GM12874 (cell line): ENCODE data around the gene TAF13.
A peak's percentile ranks its signal among the peaks of the same experiment; 100 is the strongest.

Experiments
- TF ChIP-seq, protein P1 (sequence below): IDR thresholded peaks from 2 replicates; pipeline ENCODE4 v1.5.1; 2011; ENCODE audit warnings: low read depth, mild to moderate bottlenecking, control low read depth, low read length, moderate library complexity; ENCODE audit not compliant: insufficient read depth

The TAF13 gene

DNA sequence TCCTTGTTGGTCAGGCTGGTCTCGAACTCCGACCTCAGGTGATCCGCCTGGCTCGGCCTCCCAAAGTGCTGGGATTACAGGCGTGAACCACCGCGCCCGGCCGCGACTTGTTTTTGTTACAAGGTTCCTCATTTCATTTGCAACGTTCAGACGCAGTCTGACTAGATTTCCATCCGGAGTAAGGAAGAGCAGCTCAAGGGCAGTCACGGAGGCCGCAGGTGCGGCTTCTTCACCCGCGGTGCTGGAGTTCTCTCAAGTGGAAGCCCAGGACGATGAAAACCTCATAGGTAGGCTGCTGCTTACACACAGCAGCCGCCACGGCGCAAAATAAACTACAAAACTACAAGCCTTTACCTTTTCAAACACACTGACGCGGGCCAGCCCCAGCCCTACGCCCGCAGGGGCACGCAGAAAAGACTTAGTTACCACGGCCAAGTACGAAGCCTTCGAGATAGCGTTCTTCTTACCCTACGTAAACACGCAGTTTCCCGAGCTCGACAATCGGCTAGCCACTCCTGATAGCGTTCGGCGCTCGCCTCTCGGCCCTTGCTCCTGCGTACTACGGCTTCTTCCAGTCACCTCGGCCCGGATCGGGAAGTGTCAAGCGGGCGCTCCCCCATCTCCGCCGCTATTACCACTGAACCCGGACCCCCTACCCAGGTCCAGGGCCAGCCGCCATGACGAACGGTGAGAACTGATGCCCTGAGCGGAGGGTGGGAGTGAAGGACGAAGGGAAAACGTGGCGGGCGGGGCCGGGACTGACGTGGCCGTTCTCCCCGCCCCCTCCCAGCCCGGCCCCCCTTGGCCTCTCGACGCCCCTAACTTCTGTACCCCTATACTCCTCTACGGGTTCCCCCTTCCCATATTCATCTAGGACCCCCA, 14.6 kb upstream of the TAF13 start, which contains the start of gene TMEM167B:
TMEM167B (plus strand) TSS at position 569 of the 882 bp plus-strand sequence; CDS start at position 678, 109 bp downstream.
- TF ChIP-seq, protein P1, sequence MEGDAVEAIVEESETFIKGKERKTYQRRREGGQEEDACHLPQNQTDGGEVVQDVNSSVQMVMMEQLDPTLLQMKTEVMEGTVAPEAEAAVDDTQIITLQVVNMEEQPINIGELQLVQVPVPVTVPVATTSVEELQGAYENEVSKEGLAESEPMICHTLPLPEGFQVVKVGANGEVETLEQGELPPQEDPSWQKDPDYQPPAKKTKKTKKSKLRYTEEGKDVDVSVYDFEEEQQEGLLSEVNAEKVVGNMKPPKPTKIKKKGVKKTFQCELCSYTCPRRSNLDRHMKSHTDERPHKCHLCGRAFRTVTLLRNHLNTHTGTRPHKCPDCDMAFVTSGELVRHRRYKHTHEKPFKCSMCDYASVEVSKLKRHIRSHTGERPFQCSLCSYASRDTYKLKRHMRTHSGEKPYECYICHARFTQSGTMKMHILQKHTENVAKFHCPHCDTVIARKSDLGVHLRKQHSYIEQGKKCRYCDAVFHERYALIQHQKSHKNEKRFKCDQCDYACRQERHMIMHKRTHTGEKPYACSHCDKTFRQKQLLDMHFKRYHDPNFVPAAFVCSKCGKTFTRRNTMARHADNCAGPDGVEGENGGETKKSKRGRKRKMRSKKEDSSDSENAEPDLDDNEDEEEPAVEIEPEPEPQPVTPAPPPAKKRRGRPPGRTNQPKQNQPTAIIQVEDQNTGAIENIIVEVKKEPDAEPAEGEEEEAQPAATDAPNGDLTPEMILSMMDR, result no peak

DNA sequence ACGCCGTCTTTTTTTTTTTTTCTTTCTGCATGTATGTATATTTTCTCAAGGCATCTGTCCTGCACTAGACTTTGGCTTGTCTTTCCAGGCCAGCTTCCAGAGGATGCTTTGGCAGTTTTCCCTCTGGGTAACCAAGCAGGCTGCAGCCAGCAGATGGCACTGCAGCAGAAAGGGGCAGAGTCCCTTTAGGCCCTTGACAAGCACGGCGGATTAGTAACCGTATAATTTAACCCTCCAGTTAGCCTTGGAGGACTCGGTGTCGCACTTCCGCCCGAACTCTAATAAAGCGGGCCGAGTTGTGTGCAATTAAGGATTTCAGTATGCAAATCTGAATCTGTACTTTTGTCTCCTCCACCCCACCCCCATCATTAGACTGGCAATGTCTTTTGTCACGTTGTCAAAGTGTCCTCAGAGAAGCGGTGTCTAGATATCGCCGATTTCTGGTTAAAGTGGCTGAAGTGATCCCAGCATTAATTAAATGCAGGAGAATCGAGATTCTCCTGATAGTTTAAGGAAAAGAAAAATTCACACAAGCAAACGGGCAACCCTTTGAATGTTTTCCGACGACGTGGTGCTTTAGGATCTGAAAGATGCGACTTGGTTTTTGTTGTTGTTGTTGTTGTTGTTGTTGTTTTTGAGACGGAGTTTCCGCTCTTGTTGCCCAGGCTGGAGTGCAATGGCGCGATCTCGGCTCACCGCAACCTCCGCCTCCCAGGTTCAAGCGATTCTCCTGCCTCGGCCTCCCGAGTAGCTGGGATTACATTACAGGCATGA, 13.6 kb upstream of the TAF13 start:
- TF ChIP-seq, protein P1, result peak; percentile 55

DNA sequence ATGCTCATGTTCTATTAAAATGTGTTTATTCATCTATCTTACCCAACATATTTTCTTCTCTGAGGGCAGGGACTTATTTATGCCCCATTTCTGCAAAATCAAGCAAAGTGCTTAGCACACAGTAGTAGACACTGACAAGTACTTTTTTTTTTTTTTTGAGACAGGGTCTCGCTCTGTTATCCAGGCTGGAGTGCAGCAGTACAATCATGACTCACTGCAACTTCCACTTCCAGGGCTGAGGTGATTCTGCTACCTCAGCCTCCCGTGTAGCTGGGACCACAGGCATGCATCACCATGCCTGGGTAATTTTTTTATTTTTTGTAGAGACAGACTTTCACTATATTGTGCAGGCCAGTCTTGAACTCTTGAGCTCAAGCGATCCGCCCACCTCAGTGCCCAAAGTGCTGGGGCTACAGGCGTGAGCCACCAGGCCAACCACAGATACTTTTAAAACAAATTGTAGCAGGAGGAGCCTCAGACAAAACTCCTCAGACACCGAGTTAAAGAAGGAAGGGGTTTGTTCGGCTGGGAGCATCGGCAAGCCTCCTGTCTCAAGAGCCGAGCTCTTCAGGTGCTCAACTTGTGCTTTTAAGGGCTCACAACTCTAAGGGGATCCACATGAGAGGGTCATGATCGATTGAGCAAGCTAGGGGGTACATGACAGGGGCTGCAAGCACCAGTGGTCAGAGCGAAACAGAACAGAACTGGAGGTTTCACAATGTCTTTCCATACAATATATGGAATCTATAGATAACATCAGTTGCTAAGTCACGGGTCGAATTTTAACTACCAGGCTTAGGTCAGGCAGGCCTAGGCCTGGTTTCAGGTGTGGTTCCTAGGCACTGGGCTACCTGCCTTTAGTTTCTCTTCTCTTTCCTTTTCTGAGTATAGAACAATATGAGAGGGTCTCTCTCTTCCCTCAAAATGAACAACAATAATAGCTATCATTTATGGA, 9.0 kb upstream of the TAF13 start:
- TF ChIP-seq, protein P1, result no peak

DNA sequence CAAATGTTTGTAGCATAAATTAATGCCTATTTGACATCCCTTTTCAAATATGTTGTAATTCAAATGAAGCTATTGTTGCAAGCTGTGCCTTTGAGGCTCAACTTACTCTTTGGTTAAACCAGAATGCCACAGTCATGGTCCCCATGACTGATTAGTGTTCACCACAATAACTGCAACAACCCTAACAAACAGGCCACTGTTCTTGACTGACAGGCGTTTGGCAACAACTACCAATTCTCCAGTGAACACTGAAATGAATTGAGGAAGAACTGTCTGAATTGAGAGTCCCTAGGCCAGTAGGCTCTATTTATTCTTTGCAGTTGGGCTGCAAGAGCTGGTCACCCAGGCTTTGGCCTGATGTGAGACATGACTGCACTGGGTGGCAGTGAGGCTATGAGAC, 8.1 kb upstream of the TAF13 start:
- TF ChIP-seq, protein P1, result no peak

DNA sequence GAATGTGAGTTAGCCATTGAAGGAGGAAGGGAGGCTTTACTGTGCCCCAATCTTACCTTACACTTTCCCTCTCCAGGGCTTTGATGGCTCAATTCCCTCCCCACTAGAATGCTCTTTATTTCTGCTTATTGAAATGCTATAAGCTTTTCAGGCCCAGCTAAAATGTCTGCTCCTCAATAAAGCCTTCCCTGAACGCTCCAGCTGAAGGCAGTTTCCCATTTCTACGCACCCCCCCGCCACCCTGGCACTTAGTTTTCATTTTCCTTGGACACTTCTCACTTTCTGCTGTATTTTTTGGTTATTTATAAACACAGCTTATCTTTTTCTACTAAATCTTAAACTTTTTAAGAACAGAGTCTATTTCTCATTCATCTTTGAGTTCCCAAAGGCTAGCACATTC, 7.7 kb upstream of the TAF13 start:
- TF ChIP-seq, protein P1, result no peak

DNA sequence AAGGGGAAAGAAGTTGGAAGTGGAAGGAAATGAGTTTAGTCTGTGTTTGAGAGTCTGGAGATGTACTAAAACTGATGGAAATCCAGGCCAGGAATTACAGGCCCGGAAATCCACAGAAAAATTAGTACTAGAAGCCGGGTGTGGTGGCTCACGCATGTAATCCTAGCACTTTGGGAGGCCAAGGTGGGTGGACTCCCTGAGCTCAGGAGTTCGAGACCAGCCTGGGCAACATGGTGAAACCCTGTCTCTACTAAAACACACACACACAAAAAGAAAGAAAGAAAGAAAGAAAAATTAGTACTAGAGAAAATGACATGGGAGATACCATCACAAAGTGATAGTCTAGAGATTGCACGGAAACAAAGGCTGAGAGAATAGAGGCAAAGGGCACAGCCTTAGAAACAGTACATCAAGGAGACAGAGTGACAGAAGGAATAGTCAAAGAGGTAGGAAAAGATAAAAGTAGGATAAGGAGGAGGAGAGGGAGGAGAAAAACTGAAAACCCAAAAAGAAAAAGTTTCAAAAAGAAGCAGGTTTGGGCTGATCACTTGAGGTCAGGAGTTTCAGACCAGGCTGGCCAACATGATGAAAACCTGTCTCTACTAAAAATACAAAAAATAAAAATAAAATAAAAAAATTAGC, 4.8 kb upstream of the TAF13 start:
- TF ChIP-seq, protein P1, result no peak
